GM12874 (cell line): ENCODE data around the gene NRP2.

Experiments used
- CTCF ChIP-seq: IDR thresholded peaks from 2 replicates; pipeline ENCODE4 v1.5.1; 2011; ENCODE audit warnings: low read depth, mild to moderate bottlenecking, control low read depth, low read length, moderate library complexity; ENCODE audit not compliant: insufficient read depth

Gene NRP2

GRCh38 chr2:205720451-205720902 is 38.2 kb downstream of the NRP2 start:
- no peak for TF ChIP-seq CTCF

GRCh38 chr2:205721057-205721449 is 38.8 kb downstream of the NRP2 start:
- peak; percentile 50 for TF ChIP-seq CTCF

- TF ChIP-seq CTCF, result no peak
These were observed 40.1 kb downstream of the NRP2 start for GRCh38 chr2:205722283-205722918.

GRCh38 chr2:205723179-205723578 is 40.9 kb downstream of the NRP2 start:
- TF ChIP-seq CTCF, result no peak

- no peak for TF ChIP-seq CTCF
These were observed 42.8 kb downstream of the NRP2 start for GRCh38 chr2:205725059-205725458.

GRCh38 chr2:205726506-205726905 is 44.2 kb downstream of the NRP2 start:
- no peak for TF ChIP-seq CTCF

GRCh38 chr2:205727174-205727573 is 44.9 kb downstream of the NRP2 start:
- TF ChIP-seq CTCF, result no peak
